Heart right ventricle (tissue), 16 donors: ENCODE measurements around the gene XPNPEP1. TPM values are rescaled to one million over a fixed set of nuclear protein-coding genes. Genes with fewer than 3 reads are reported as not detected.

ENCODE experiments used
- ATAC-seq, 8 donors: fragments of 200-7000 bp; cut with Tn5 transposase; one replicate each; pipeline ENCODE4 v1.9.1; 2020; ENCODE audit warnings: mild to moderate bottlenecking in 8 of 8, moderate library complexity in 8 of 8, moderate number of reproducible peaks in 1 of 8
- DNase-seq, 2 donors: peaks; one replicate each; pipeline ENCODE4 v3.0.0-alpha.2; 2020
- H3K27ac ChIP-seq, 10 donors: fragments of 200-600 bp; sonication (generic) in 2 of 10; one replicate each; pipeline versions ENCODE4 v1.5.0 to v1.8.0; 2020 to 2022; ENCODE audit warnings: mild to moderate bottlenecking in 3 of 10
- H3K27me3 ChIP-seq, 7 donors: fragments of 200-600 bp; one replicate each; pipeline ENCODE4 v1.8.0; 2021 to 2022; ENCODE audit warnings: mild to moderate bottlenecking in 2 of 7
- H3K36me3 ChIP-seq, 9 donors: fragments of 200-600 bp; sonication (generic) in 1 of 9; one replicate each; pipeline versions ENCODE4 v1.5.0 to v1.8.0; 2020 to 2022; ENCODE audit warnings: mild to moderate bottlenecking in 2 of 9
- H3K4me1 ChIP-seq, 9 donors: fragments of 200-600 bp; sonication (generic) in 1 of 9; one replicate each; pipeline versions ENCODE4 v1.5.0 to v1.8.0; 2020 to 2022; ENCODE audit warnings: mild to moderate bottlenecking in 4 of 9
- H3K4me3 ChIP-seq, 10 donors: fragments of 200-600 bp; sonication (generic) in 2 of 10; one replicate each; pipeline versions ENCODE4 v1.5.0 to v1.8.0; 2020 to 2022; ENCODE audit warnings: mild to moderate bottlenecking in 7 of 10, moderate library complexity in 2 of 10
- H3K9me3 ChIP-seq, 11 donors: fragments of 200-600 bp in 10 of 11; sonication (generic) in 2 of 11; one replicate each; pipeline versions ENCODE4 v1.5.0 to v1.8.0; 2013 to 2022; ENCODE audit warnings: mild to moderate bottlenecking in 2 of 11, control low read depth in 1 of 11, moderate library complexity in 1 of 11
- whole genome bisulfite sequencing, 2 donors: extraction: QIAGEN DNeasy Blood & Tissue Kit; methylation state at CpG; one replicate each; pipeline ENCODE4 v1.1.7; 2013; ENCODE audit warnings: inconsistent platforms in 1 of 2; 5-methylcytosine and 5-hydroxymethylcytosine counted together
- intact Hi-C, 10 donors: fragments of 100-400 bp; cut with DNase I; formaldehyde crosslinking; loops; one replicate each; pipeline versions ENCODE4 v1.11.1 to v1.14.2; 2022
- polyA plus RNA-seq, 2 donors: library from polyadenylated mRNA; stranded (reverse); fragments of 200-250 nt; gene quantifications; one replicate each; pipeline ENCODE4 v1.2.3, GENCODE V29; 2013
- total RNA-seq, 10 donors: library from RNA; stranded (reverse); fragmentation: NEBNext Ultra II Directional in 3 of 10; extraction: Animal tissue kit (Norgen Biotek cat#: 25700) in 3 of 10; gene quantifications; one replicate each; pipeline versions ENCODE4 v1.2.1 to v1.2.4, GENCODE V29; 2021 to 2023
- TF ChIP-seq, protein P1 (sequence below), 9 donors: fragments of 200-600 bp; sonication (generic) in 2 of 9; IDR thresholded peaks; one replicate each; pipeline versions ENCODE4 v1.5.0 to v1.8.0; 2021 to 2022; ENCODE audit warnings: antibody characterized with exemption in 9 of 9, mild to moderate bottlenecking in 5 of 9, moderate library complexity in 1 of 9
- donor health status: Arrhythmogenic right ventricular cardiomyopathy.
- donor health status: ischemic (EF 13 %, LVEDD 7.1; RV severe dilation, severe dysfunction).
- donor health status: healthy with polysubstance abuse.
- donor health status: DM: no; HTN: yes; CAD: no.
- donor health status: DM: no; HTN: no; CAD: no.
- donor health status: ischemic (EF 25% LVEDD 6.9; RV normal size, moderate dysfunction).
- donor health status: ischemic (EF 25% LVEDD 5.7; RV mildly dilated, moderate dysfunction).
- donor health status: healthy.
- donor health status: DM: yes; HTN: yes; CAD: no.
- donor health status: Ischemic cardiomyopathy.
- donor health status: ischemic (EF 35%, LVEDD 5.7; RV mildly dilated, moderate dysfunction).
- donor health status: nonischemic (EF 11% LVEDD 7.7; RV severe dilation, severe dysfunction).
- donor health status: DM: yes; HTN: yes; CAD: no.
- donor health status: PGD.
- donor health status: ischemic (EF 29% LVEDD 5.4; RV normal size, mild dysfunction).
- donor health status: nonischemic (EF 23%, LVEDD 6.1; RV moderate dilation, normal function).

XPNPEP1 gene
- total and polyA plus RNA-seq, 12 donors, result 15.9 to 51.6 (median 42.4) TPM

DNA sequence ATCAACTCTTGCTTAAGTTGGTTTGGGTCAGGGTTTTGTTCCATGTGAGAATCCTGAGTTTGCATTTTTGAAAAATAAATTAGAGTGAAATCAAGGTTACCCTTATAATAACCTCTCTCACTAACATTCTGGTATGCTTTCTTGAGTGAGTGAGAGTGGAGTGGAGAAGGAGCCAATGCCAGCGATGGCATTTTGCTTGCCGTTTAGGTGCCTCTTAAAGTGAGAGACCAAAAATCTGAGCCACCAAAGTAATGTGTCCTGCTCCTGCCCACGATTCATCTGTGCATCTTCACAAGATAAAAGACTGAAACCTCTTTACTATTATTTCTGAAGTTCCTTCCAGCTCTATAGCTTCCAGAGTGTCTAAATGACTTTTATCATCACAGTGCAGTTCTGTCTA, 23.4 kb upstream of the XPNPEP1 start:
- 91 to 96% methylated on average over 3 of the region's 3 CpGs for WGBS, 2 donors
- no peaks in the 10 kb centered on the region for H3K9me3 ChIP-seq
- no peak for ATAC-seq

DNA sequence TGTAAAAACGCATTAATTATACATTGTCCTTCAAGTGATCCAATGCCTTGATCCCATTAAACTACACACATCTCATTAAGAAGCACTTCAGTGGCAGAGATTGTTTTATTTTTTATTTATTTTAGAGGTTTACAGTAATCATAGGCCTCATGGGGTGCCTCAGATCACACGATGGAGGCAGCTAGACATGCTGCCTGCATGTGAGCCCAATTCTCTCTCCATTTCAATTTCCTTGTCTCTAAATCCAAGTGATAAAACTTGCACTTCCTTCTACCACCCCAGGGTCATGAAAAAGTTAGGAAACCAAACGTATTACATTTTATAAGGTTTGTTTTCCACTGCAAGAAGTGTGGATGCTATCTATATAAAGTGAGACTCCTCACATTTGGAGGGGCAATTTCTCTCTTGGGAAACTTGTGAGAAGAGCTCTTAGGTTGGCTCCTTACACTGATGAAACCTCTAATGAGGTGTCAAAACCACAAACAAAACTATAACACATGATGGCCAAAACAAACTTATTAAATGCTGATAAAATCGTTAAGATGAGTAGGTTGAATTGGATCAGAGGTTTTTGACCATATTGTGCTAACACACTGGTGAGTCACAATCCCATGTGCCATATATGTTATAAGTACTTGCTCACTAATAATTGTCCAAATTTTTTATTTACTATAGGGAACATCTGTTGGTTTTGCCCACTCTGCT, 22.3 kb upstream of the XPNPEP1 start:
- TF ChIP-seq, protein P1, sequence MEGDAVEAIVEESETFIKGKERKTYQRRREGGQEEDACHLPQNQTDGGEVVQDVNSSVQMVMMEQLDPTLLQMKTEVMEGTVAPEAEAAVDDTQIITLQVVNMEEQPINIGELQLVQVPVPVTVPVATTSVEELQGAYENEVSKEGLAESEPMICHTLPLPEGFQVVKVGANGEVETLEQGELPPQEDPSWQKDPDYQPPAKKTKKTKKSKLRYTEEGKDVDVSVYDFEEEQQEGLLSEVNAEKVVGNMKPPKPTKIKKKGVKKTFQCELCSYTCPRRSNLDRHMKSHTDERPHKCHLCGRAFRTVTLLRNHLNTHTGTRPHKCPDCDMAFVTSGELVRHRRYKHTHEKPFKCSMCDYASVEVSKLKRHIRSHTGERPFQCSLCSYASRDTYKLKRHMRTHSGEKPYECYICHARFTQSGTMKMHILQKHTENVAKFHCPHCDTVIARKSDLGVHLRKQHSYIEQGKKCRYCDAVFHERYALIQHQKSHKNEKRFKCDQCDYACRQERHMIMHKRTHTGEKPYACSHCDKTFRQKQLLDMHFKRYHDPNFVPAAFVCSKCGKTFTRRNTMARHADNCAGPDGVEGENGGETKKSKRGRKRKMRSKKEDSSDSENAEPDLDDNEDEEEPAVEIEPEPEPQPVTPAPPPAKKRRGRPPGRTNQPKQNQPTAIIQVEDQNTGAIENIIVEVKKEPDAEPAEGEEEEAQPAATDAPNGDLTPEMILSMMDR (IDR thresholded peaks at IDR 0.05), result no peak
- Histone ChIP-seq H3K27ac (no peak overlapping the region), H3K36me3 (no peaks in the 10 kb centered on the region), H3K4me3 (no peak overlapping the region), H3K9me3 (no peaks in the 10 kb centered on the region), H3K27me3 (no peaks in the 10 kb centered on the region), H3K4me1 (no peaks in the 10 kb centered on the region)
- intact Hi-C loops, result no loop called here
- no peak for ATAC-seq
- WGBS, 2 donors, result 58 to 61% methylated on average over 4 of the region's 4 CpGs
- no peak for DNase-seq

More for the DNA sequence above, 23.4 kb upstream of the XPNPEP1 start:
- no peaks in the 10 kb centered on the region for H3K36me3 ChIP-seq
- no peaks in the 10 kb centered on the region for H3K4me1 ChIP-seq
- TF ChIP-seq, protein P1 (IDR thresholded peaks at IDR 0.05), result no peak
- DNase-seq, result no peak
- H3K27ac ChIP-seq, result no peak overlapping the region
- H3K4me3 ChIP-seq, result no peak overlapping the region
- intact Hi-C loops, result no loop called here
- H3K27me3 ChIP-seq, result no peaks in the 10 kb centered on the region

DNA sequence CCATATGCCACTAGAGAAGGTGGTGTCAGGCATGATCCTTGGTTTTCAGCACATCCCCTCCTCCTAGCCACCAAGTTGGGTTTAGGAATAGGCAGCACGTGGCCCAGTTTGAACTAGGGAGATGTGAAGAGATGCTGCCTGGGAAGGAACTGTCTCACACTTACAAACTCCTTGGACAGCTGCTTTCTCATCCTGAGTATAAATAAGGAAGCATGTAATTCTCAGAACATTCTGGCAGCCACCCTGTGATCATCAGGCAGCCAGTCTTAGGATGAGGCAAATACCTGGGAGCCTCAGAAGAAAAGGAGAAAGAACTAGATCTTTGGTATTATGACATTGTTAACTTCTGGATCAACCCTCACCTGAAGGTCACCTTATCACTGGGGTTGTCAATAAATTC, 21.3 kb upstream of the XPNPEP1 start:
- DNase-seq (no peak), ATAC-seq (no peak)
- WGBS, 2 donors, result 53 to 70% methylated on average over 1 of the region's 1 CpG
- TF ChIP-seq, protein P1 (IDR thresholded peaks at IDR 0.05), result no peak
- no peaks in the 10 kb centered on the region for H3K27me3 ChIP-seq
- no peaks in the 10 kb centered on the region for H3K9me3 ChIP-seq
- no peak overlapping the region for H3K4me3 ChIP-seq
- no peaks in the 10 kb centered on the region for H3K36me3 ChIP-seq
- H3K27ac ChIP-seq, result no peak overlapping the region
- H3K4me1 ChIP-seq, result no peaks in the 10 kb centered on the region
- intact Hi-C loops, result no loop called here

DNA sequence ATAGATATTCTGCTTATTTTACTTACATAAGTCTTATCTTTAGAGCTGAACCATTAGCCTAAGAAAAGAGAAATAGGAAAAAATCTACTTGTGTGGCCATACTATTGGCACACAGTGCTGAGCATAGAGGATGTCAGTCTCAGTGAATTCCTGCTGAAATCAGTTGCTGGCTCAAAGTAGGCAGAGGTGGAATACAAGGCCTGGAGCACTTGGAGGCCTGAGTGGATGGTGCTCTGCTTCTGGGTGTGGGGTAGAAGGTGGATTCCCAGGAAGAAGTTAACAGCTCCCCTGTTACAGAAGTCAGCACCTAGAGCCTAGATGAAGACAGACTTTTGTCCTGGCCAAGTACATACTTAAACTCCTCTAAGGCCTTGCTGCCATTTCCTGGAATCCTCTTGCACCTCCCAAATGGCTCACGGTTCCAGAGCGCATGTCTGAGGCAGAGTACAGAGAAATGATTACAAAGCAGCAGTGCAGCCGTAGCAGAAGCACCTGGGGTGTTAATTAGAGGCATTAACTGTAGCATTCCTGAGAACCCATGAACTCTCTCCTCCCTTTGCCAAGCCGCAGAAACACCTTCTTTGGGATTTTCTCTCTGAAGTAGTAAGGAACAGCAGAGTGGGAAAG, 18.0 kb upstream of the XPNPEP1 start:
- Histone ChIP-seq H3K27me3 (no peaks in the 10 kb centered on the region), H3K4me3 (no peak overlapping the region), H3K4me1 (no peaks in the 10 kb centered on the region), H3K36me3 (no peaks in the 10 kb centered on the region), H3K9me3 (no peaks in the 10 kb centered on the region), H3K27ac (no peak overlapping the region)
- ATAC-seq (no peak), DNase-seq (no peak)
- intact Hi-C loops, result no loop called here
- TF ChIP-seq, protein P1 (IDR thresholded peaks at IDR 0.05), result no peak
- 77 to 85% methylated on average over 4 of the region's 4 CpGs for WGBS, 2 donors
